Measurements from ENCODE around the gene GUCY2C.

DNA sequence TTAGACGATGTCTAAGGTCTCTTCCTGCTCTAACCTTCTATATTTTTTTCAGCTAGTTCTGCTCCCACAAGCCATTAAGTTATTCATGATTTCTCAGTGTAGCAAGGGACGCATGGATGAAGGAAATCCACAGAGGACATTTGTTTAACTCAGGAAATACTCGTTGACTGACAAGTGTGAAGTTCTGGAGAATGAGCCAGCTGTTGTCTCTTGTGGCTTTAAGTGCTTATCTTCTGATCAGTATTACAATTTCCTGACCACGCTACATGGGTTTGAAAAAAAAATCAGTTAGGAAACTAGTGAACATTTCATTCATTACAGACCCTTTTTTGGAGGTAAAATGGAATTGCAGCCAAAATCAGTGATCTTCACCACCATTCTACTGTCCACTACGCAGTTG lies 53.1 kb downstream of the GUCY2C start:
- TF ChIP-seq, protein P1, sequence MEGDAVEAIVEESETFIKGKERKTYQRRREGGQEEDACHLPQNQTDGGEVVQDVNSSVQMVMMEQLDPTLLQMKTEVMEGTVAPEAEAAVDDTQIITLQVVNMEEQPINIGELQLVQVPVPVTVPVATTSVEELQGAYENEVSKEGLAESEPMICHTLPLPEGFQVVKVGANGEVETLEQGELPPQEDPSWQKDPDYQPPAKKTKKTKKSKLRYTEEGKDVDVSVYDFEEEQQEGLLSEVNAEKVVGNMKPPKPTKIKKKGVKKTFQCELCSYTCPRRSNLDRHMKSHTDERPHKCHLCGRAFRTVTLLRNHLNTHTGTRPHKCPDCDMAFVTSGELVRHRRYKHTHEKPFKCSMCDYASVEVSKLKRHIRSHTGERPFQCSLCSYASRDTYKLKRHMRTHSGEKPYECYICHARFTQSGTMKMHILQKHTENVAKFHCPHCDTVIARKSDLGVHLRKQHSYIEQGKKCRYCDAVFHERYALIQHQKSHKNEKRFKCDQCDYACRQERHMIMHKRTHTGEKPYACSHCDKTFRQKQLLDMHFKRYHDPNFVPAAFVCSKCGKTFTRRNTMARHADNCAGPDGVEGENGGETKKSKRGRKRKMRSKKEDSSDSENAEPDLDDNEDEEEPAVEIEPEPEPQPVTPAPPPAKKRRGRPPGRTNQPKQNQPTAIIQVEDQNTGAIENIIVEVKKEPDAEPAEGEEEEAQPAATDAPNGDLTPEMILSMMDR (conservative IDR thresholded peaks at IDR 0.05; ENCODE audit: low read length), result no peak
- TF ChIP-seq EZH2phosphoT487 (IDR thresholded peaks at IDR 0.05; ENCODE audit: borderline replicate concordance), result peak; percentile 88
